Measurements from ENCODE around the gene SV2A.

Gene SV2A

DNA sequence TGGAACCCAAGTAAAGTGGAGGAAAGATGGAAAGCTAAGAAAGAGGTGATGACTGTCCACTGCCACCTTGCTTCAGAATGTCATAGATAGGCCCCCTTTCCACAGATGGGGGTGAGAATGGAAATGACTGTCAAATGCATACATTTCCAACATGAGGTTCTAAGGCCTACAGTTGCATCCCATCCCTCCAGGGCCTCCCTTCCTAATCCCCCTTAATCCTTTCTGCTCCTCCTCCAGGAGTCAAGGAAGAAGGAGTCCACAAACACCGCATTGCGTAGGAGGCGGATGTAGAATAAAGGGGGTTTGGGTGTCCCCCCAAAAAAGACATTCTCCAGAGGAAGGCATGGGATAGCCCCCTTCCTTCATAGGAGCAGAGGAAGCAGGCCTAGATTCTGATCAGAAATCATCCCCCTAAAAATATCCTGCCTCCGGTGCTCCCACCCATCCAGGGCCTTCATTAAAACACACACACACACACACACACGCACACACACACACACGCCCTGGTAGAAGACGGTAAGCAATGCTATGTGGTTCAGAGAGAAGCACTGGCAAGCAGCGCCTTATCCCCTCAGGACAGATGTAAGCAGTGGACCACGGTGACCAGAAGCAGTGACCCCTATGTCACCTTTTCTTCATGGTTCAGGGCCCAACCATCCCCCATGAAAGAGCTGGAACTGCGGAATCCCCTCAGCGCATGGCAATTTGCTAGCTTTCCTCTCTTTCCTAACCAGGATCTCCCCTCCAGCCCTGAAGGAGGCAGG, 2.0 kb downstream of the SV2A start:
- TF ChIP-seq L3MBTL2 (conservative IDR thresholded peaks at IDR 0.05) (no peak), ZNF384 (IDR thresholded peaks at IDR 0.05) (no peak), ARNT (IDR thresholded peaks at IDR 0.05) (no peak), LEF1 (IDR thresholded peaks at IDR 0.05; ENCODE audit: borderline replicate concordance) (no peak), SUZ12 (IDR thresholded peaks at IDR 0.05) (no peak), CTBP1 (IDR thresholded peaks at IDR 0.05; ENCODE audit: borderline replicate concordance) (no peak), SP1 (IDR thresholded peaks at IDR 0.05) (no peak), NFRKB (IDR thresholded peaks at IDR 0.05) (no peak), ELF4 (IDR thresholded peaks at IDR 0.05) (no peak), FOXA1 (IDR thresholded peaks at IDR 0.05) (no peak), TARDBP (IDR thresholded peaks at IDR 0.05) (no peak), FOXK2 (IDR thresholded peaks at IDR 0.05) (no peak), FOXM1 (IDR thresholded peaks at IDR 0.05; ENCODE audit: borderline replicate concordance) (no peak), BHLHE40 (IDR thresholded peaks at IDR 0.05; ENCODE audit: borderline replicate concordance) (no peak)
- TF ChIP-seq, protein P1, sequence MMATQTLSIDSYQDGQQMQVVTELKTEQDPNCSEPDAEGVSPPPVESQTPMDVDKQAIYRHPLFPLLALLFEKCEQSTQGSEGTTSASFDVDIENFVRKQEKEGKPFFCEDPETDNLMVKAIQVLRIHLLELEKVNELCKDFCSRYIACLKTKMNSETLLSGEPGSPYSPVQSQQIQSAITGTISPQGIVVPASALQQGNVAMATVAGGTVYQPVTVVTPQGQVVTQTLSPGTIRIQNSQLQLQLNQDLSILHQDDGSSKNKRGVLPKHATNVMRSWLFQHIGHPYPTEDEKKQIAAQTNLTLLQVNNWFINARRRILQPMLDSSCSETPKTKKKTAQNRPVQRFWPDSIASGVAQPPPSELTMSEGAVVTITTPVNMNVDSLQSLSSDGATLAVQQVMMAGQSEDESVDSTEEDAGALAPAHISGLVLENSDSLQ (IDR thresholded peaks at IDR 0.05): no peak
- DNase-seq (ENCODE audit: extremely low spot score): no peak
- ChIA-PET POLR2A (interaction anchor here (1.1 to 2.7 kb wide), 4 partner anchors 13 to 95 kb away, joined by 3 to 23 read pairs (median 8); a partner anchor contains a TSS), CTCF (no interaction called here)

- ChIA-PET CTCF (interaction anchor here (0.5 kb wide), 1 partner anchor 271 kb away, joined by 3 read pairs; no protein-coding TSS in a partner anchor), POLR2A (interaction anchor here (2.4 to 2.7 kb wide), 2 partner anchors 14 to 27 kb away, joined by 13 to 23 read pairs; a partner anchor contains a TSS)
- DNase-seq (ENCODE audit: extremely low spot score): no peak
- TF ChIP-seq SP1 (IDR thresholded peaks at IDR 0.05) (no peak), HDGF (IDR thresholded peaks at IDR 0.05; ENCODE audit: borderline replicate concordance) (no peak), BHLHE40 (IDR thresholded peaks at IDR 0.05; ENCODE audit: borderline replicate concordance) (no peak)
Measured at GRCh38 chr1:149914545-149914944, 3.1 kb downstream of the SV2A start.

DNA sequence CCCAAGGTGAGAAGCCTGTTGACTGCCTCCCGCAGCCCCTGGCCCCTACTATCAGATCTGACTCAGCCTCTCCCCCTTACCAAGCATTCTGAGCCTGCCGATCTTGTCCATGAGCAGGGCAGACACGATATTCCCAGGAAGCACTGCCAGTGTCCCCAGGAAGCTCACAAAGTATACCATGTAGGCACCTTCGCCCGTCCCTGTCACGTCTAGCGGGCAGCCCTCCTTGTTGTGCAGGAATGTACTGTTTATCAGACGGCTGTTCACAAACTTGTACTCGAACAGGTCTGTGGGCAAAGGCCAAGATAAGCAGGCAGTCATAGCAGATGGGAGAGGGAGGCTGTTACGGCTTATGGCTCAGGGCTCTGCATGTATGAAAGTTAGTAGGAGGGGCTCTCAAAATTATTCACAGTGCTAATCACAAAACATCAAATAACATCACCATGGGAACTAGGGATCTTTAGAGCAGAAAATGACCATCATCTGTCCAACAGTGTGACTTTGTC, 11.0 kb downstream of the SV2A start:
- POLR2A ChIA-PET: interaction anchor here (1.1 kb wide), 1 partner anchor 27 kb away, joined by 3 read pairs; no protein-coding TSS in a partner anchor
- no peak for TF ChIP-seq SUZ12 (IDR thresholded peaks at IDR 0.05)
- TF ChIP-seq BHLHE40 (IDR thresholded peaks at IDR 0.05; ENCODE audit: borderline replicate concordance): no peak
- no peak for TF ChIP-seq ARNT (IDR thresholded peaks at IDR 0.05)
- TF ChIP-seq FOXA1 (IDR thresholded peaks at IDR 0.05): no peak
- no peak for TF ChIP-seq CTBP1 (IDR thresholded peaks at IDR 0.05; ENCODE audit: borderline replicate concordance)
- TF ChIP-seq LEF1 (IDR thresholded peaks at IDR 0.05; ENCODE audit: borderline replicate concordance): no peak
- TF ChIP-seq ELF4 (IDR thresholded peaks at IDR 0.05): no peak
- TF ChIP-seq TARDBP (IDR thresholded peaks at IDR 0.05): no peak
- TF ChIP-seq NFRKB (IDR thresholded peaks at IDR 0.05): no peak
- no peak for TF ChIP-seq FOXM1 (IDR thresholded peaks at IDR 0.05; ENCODE audit: borderline replicate concordance)
- TF ChIP-seq HDGF (IDR thresholded peaks at IDR 0.05; ENCODE audit: borderline replicate concordance): no peak
- TF ChIP-seq FOXK2 (IDR thresholded peaks at IDR 0.05): no peak
- no peak for TF ChIP-seq ZNF384 (IDR thresholded peaks at IDR 0.05)
- TF ChIP-seq, protein P1 (IDR thresholded peaks at IDR 0.05): no peak
- TF ChIP-seq L3MBTL2 (conservative IDR thresholded peaks at IDR 0.05): no peak
- peak; percentile 4 for DNase-seq (ENCODE audit: extremely low spot score)
- CTCF ChIA-PET: no interaction called here

GRCh38 chr1:149903836-149904491, 13.7 kb downstream of the SV2A start:
- ChIA-PET POLR2A (interaction anchor here (1.1 to 2.3 kb wide), 3 partner anchors 14 to 24 kb away, joined by 5 to 14 read pairs (median 5); a partner anchor contains a TSS), CTCF (no interaction called here)
- DNase-seq (ENCODE audit: extremely low spot score): no peak
- TF ChIP-seq LEF1 (IDR thresholded peaks at IDR 0.05; ENCODE audit: borderline replicate concordance) (no peak), HDGF (IDR thresholded peaks at IDR 0.05; ENCODE audit: borderline replicate concordance) (no peak)

DNA sequence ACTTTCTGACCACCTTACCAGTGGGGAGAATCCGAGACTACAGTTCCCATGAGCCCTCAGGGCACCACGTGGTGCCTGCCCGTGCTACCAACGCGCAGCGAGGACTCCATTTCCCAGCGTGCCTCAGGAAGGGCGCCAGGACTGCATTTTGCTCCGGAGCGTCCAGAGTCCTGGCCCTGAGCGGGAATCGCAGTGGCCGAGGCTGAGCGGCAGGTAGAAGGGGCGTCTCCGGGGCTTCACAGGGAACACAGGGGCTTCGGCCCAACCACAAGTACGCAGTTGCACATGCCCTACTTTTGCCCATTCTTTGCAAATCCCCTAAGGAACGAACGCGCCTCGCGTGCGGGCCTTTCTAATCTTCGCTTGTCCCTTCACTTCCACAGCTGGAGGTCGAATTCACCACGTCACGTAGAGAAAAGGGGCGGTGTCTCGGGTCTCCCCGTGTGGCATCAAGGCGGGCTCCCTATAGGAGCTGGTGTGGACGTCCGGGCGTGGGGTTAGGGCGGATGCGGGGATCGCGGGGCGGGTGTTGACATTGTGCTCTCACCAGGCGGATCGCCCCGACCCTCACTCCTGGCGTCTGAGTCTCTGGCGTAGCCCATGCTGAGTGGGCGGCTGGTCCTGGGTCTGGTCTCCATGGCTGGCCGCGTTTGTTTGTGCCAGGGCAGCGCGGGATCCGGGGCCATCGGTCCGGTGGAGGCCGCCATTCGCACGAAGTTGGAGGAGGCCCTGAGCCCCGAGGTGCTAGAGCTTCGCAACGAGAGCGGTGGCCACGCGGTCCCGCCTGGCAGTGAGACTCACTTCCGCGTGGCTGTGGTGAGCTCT, 18.0 kb downstream of the SV2A start, which contains the start of gene BOLA1:
Gene BOLA1, plus strand, starts transcription at position 109 of the 825 bp plus-strand sequence. Its CDS starts 492 bp downstream, at position 601.
- POLR2A ChIA-PET: interaction anchor here (0.5 to 3.4 kb wide), 5 partner anchors 12 to 247 kb away, joined by 3 to 45 read pairs (median 3); a partner anchor contains a TSS
- TF ChIP-seq ELF4 (IDR thresholded peaks at IDR 0.05) (peak; percentile 93), TARDBP (IDR thresholded peaks at IDR 0.05) (no peak), HDGF (IDR thresholded peaks at IDR 0.05; ENCODE audit: borderline replicate concordance) (no peak), CTBP1 (IDR thresholded peaks at IDR 0.05; ENCODE audit: borderline replicate concordance) (no peak; the same call in 1 of the 2 replicates), L3MBTL2 (conservative IDR thresholded peaks at IDR 0.05) (peak; percentile 95), FOXM1 (IDR thresholded peaks at IDR 0.05; ENCODE audit: borderline replicate concordance) (no peak), ARNT (IDR thresholded peaks at IDR 0.05) (no peak), SUZ12 (IDR thresholded peaks at IDR 0.05) (peak; percentile 84), NFRKB (IDR thresholded peaks at IDR 0.05) (no peak), SP1 (IDR thresholded peaks at IDR 0.05) (no peak), FOXA1 (IDR thresholded peaks at IDR 0.05) (no peak), LEF1 (IDR thresholded peaks at IDR 0.05; ENCODE audit: borderline replicate concordance) (no peak)
- CTCF ChIA-PET: interaction anchor here (0.6 to 0.7 kb wide), 2 partner anchors 8 to 11 kb away, joined by 3 to 4 read pairs; no protein-coding TSS in a partner anchor
- DNase-seq (ENCODE audit: extremely low spot score): peak; percentile 97
